GM23248 (cell line): ENCODE measurements around the gene KCNIP1.

Experiments used
- EZH2 ChIP-seq: fragments of 200-600 bp; sonication (generic); IDR thresholded peaks from 2 replicates; pipeline ENCODE4 v1.6.1; 2018; ENCODE audit warnings: antibody characterized with exemption, mild to moderate bottlenecking; ENCODE audit not compliant: insufficient read depth, poor library complexity, severe bottlenecking
- EZH2phosphoT487 ChIP-seq: fragments of 200-600 bp; sonication (generic); IDR thresholded peaks from 2 replicates; pipeline ENCODE4 v1.6.1; 2018; ENCODE audit warnings: antibody characterized with exemption, moderate library complexity, mild to moderate bottlenecking, low read depth; ENCODE audit not compliant: insufficient read depth

GRCh38 chr5:170639221-170639925 is 135.6 kb downstream of the KCNIP1 start:
- no peak for TF ChIP-seq EZH2phosphoT487
- no peak for TF ChIP-seq EZH2
